H9 (cell line): ENCODE measurements around the gene SEMA3F. TPM values are rescaled to one million over a fixed set of nuclear protein-coding genes. Genes with fewer than 3 reads are reported as not detected.

ENCODE experiments used
- DNase-seq: peaks from one replicate; pipeline ENCODE4 v3.0.0-alpha.2; 2017
- H2AFZ ChIP-seq: one replicate; pipeline ENCODE4 v1.6.1; 2013; ENCODE audit warnings: mild to moderate bottlenecking, low read length, control low read depth, moderate library complexity
- H2AK5ac ChIP-seq: 2 replicates; pipeline ENCODE4 v1.6.1; 2013; ENCODE audit warnings: low read length, control low read depth, mixed read lengths; ENCODE audit not compliant: insufficient read length
- H2BK120ac ChIP-seq: one replicate; pipeline ENCODE4 v1.6.1; 2013; ENCODE audit warnings: low read depth, mild to moderate bottlenecking, low read length, control low read depth, inconsistent platforms; ENCODE audit not compliant: poor library complexity, severe bottlenecking
- H2BK12ac ChIP-seq: 2 replicates; pipeline ENCODE4 v1.6.1; 2013; ENCODE audit warnings: low read length, control low read depth, mixed read lengths, low read depth; ENCODE audit not compliant: insufficient read length
- H2BK15ac ChIP-seq: 2 replicates; pipeline ENCODE4 v1.6.1; 2013; ENCODE audit warnings: low read depth, low read length, control low read depth
- H2BK20ac ChIP-seq: one replicate; pipeline ENCODE4 v1.6.1; 2013; ENCODE audit warnings: low read depth, mild to moderate bottlenecking, low read length, control low read depth, inconsistent platforms; ENCODE audit not compliant: poor library complexity, severe bottlenecking
- H2BK5ac ChIP-seq: 2 replicates; pipeline ENCODE4 v1.6.1; 2013; ENCODE audit warnings: low read length, control low read depth, mixed read lengths; ENCODE audit not compliant: insufficient read length
- H3K14ac ChIP-seq: 2 replicates; pipeline ENCODE4 v1.6.1; 2013; ENCODE audit warnings: low read length, control low read depth; ENCODE audit not compliant: insufficient read depth
- H3K18ac ChIP-seq: 2 replicates; pipeline ENCODE4 v1.6.1; 2013; ENCODE audit warnings: low read depth, mild to moderate bottlenecking, mixed read lengths, low read length, control low read depth; ENCODE audit not compliant: insufficient read length
- H3K23ac ChIP-seq: 2 replicates; pipeline ENCODE4 v1.6.1; 2013; ENCODE audit warnings: low read length, control low read depth, mixed read lengths, low read depth; ENCODE audit not compliant: insufficient read length
- H3K23me2 ChIP-seq: 2 replicates; pipeline ENCODE4 v1.6.1; 2013; ENCODE audit warnings: low read depth, mild to moderate bottlenecking, mixed read lengths, low read length, control low read depth; ENCODE audit not compliant: insufficient read length, poor library complexity, severe bottlenecking
- H3K27ac ChIP-seq: 2 replicates; pipeline ENCODE4 v1.5.1; 2013; ENCODE audit warnings: low read length, control low read depth, mixed read lengths, low read depth; ENCODE audit not compliant: insufficient read length
- H3K27me3 ChIP-seq: 2 replicates; pipeline ENCODE4 v1.6.1; 2013; ENCODE audit warnings: low read length, control low read depth, inconsistent platforms; ENCODE audit not compliant: insufficient read depth
- H3K4ac ChIP-seq: 2 replicates; pipeline ENCODE4 v1.6.1; 2013; ENCODE audit warnings: low read depth, mild to moderate bottlenecking, control low read depth, inconsistent platforms, low read length, moderate library complexity
- H3K4me1 ChIP-seq: 2 replicates; pipeline ENCODE4 v1.6.1; 2013; ENCODE audit warnings: low read length, control low read depth, inconsistent platforms; ENCODE audit not compliant: insufficient read depth
- H3K4me2 ChIP-seq: 2 replicates; pipeline ENCODE4 v1.6.1; 2013; ENCODE audit warnings: low read length, control low read depth, mixed read lengths; ENCODE audit not compliant: insufficient read length, insufficient read depth
- H3K56ac ChIP-seq: 2 replicates; pipeline ENCODE4 v1.6.1; 2013; ENCODE audit warnings: low read depth, mild to moderate bottlenecking, mixed read lengths, low read length, control low read depth; ENCODE audit not compliant: insufficient read length
- H3K79me1 ChIP-seq: 2 replicates; pipeline ENCODE4 v1.6.1; 2013; ENCODE audit warnings: low read depth, mild to moderate bottlenecking, moderate library complexity, low read length, control low read depth, inconsistent platforms; ENCODE audit not compliant: insufficient read depth, poor library complexity, severe bottlenecking
- H3K79me2 ChIP-seq: 2 replicates; pipeline ENCODE4 v1.6.1; 2013; ENCODE audit warnings: low read length, control low read depth, inconsistent platforms; ENCODE audit not compliant: insufficient read depth
- H3K9ac ChIP-seq: 2 replicates; pipeline ENCODE4 v1.6.1; 2013; ENCODE audit warnings: low read length, control low read depth, mixed read lengths; ENCODE audit not compliant: insufficient read length; ENCODE audit errors: extremely low read depth
- H3K9me3 ChIP-seq: one replicate; pipeline ENCODE4 v1.6.1; 2013; ENCODE audit warnings: low read depth, low read length, inconsistent platforms; ENCODE audit not compliant: control insufficient read depth
- H3T11ph ChIP-seq: one replicate; pipeline ENCODE4 v1.6.1; 2013; ENCODE audit warnings: mild to moderate bottlenecking, low read length, control low read depth, inconsistent platforms
- H4K20me1 ChIP-seq: one replicate; pipeline ENCODE4 v1.6.1; 2013; ENCODE audit not compliant: control insufficient read depth, insufficient read length, insufficient read depth
- H4K5ac ChIP-seq: 2 replicates; pipeline ENCODE4 v1.6.1; 2013; ENCODE audit warnings: low read depth, mild to moderate bottlenecking, mixed read lengths, low read length, control low read depth; ENCODE audit not compliant: insufficient read length
- H4K8ac ChIP-seq: replicated peaks from 2 replicates; pipeline ENCODE4 v1.6.1; 2013; ENCODE audit warnings: low read length, control low read depth, mixed read lengths, low read depth; ENCODE audit not compliant: insufficient read length
- H4K91ac ChIP-seq: 2 replicates; pipeline ENCODE4 v1.6.1; 2013; ENCODE audit warnings: low read depth, mild to moderate bottlenecking, moderate library complexity, mixed read lengths, low read length, control low read depth; ENCODE audit not compliant: insufficient read length
- H3K27ac Mint-ChIP-seq, 3 experiments: 2 replicates in 2 of 3; 3 replicates in 1 of 3; pipeline ENCODE4 v1.8.0; 2020 to 2021; ENCODE audit warnings: mixed read lengths in 3 of 3, mild to moderate bottlenecking in 1 of 3, moderate library complexity in 1 of 3
- H3K27me3 Mint-ChIP-seq: 2 replicates; pipeline ENCODE4 v1.8.0; 2021; ENCODE audit warnings: low read depth, mild to moderate bottlenecking, moderate library complexity, mixed read lengths
- H3K36me3 Mint-ChIP-seq, 3 experiments: 2 replicates in 2 of 3; 3 replicates in 1 of 3; pipeline ENCODE4 v1.8.0; 2020 to 2021; ENCODE audit warnings: low read depth in 3 of 3, mixed read lengths in 3 of 3; ENCODE audit not compliant: insufficient read depth in 1 of 3
- H3K4me1 Mint-ChIP-seq, 2 experiments: 2 replicates each; pipeline ENCODE4 v1.8.0; 2020; ENCODE audit warnings: mixed read lengths in 2 of 2
- H3K4me3 Mint-ChIP-seq, 2 experiments: 2 replicates in 1 of 2; 3 replicates in 1 of 2; pipeline ENCODE4 v1.8.0; 2020 to 2021; ENCODE audit warnings: mild to moderate bottlenecking in 2 of 2, mixed read lengths in 2 of 2, moderate library complexity in 1 of 2
- H3K9me3 Mint-ChIP-seq, 2 experiments: 2 replicates in 1 of 2; 3 replicates in 1 of 2; pipeline ENCODE4 v1.8.0; 2020; ENCODE audit warnings: mild to moderate bottlenecking in 2 of 2, mixed read lengths in 2 of 2, moderate library complexity in 1 of 2
- WGBS: extraction: QIAGEN DNeasy Blood & Tissue Kit; methylation state at CpG from one replicate; pipeline ENCODE4 v1.1.7; 2013; ENCODE audit warnings: missing lambda C conversion rate, low lambda C conversion rate, mixed read lengths; ENCODE audit not compliant: insufficient read length; ENCODE audit errors: extremely low coverage; 5-methylcytosine and 5-hydroxymethylcytosine counted together
- total RNA-seq: library from RNA; stranded (reverse); gene quantifications from 2 replicates; pipeline ENCODE4 v1.2.1, GENCODE V29; 2021
- TF ChIP-seq, protein P1 (sequence below): fragments of 200-600 bp; sonication (generic); conservative IDR thresholded peaks from 3 replicates; pipeline ENCODE4 v1.8.0; 2021; ENCODE audit warnings: antibody characterized with exemption, mild to moderate bottlenecking

SEMA3F gene
- total RNA-seq, 1 experiment from 2014 or later: 14.3 TPM

- H3T11ph ChIP-seq: no peak overlapping the region
- no peak overlapping the region for H4K8ac ChIP-seq
- no peak overlapping the region for H3K4me2 ChIP-seq
- WGBS: no CpG with 5 or more reads among the region's 7 CpGs
- H3K9ac ChIP-seq: no peak overlapping the region
- H3K4me1 ChIP-seq: no peaks in the 10 kb centered on the region
- H2BK12ac ChIP-seq: no peak overlapping the region
- H2BK120ac ChIP-seq: no peak overlapping the region
- H4K5ac ChIP-seq: no peak overlapping the region
- H3K4me3 Mint-ChIP-seq: no peak overlapping the region
- H2BK20ac ChIP-seq: no peak overlapping the region
- H3K23ac ChIP-seq: no peak overlapping the region
- H3K18ac ChIP-seq: no peak overlapping the region
- no peaks in the 10 kb centered on the region for H3K9me3 Mint-ChIP-seq
- H4K20me1 ChIP-seq: no peaks in the 10 kb centered on the region
- no peak for DNase-seq
- no peak overlapping the region for H3K27ac ChIP-seq
- H2BK5ac ChIP-seq: no peak overlapping the region
- no peak overlapping the region for H2AK5ac ChIP-seq
- TF ChIP-seq, protein P1, sequence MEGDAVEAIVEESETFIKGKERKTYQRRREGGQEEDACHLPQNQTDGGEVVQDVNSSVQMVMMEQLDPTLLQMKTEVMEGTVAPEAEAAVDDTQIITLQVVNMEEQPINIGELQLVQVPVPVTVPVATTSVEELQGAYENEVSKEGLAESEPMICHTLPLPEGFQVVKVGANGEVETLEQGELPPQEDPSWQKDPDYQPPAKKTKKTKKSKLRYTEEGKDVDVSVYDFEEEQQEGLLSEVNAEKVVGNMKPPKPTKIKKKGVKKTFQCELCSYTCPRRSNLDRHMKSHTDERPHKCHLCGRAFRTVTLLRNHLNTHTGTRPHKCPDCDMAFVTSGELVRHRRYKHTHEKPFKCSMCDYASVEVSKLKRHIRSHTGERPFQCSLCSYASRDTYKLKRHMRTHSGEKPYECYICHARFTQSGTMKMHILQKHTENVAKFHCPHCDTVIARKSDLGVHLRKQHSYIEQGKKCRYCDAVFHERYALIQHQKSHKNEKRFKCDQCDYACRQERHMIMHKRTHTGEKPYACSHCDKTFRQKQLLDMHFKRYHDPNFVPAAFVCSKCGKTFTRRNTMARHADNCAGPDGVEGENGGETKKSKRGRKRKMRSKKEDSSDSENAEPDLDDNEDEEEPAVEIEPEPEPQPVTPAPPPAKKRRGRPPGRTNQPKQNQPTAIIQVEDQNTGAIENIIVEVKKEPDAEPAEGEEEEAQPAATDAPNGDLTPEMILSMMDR: no peak
- H3K4ac ChIP-seq: no peak overlapping the region
- no peaks in the 10 kb centered on the region for H3K23me2 ChIP-seq
- H2AFZ ChIP-seq: no peak overlapping the region
- no peak overlapping the region for H3K14ac ChIP-seq
- H3K27me3 Mint-ChIP-seq: peaks cover 19% of the 10 kb centered on the region
- no peak overlapping the region for H3K56ac ChIP-seq
- no peak overlapping the region for H2BK15ac ChIP-seq
- peaks cover 4 to 11% of the 10 kb centered on the region in 2 experiments; a peak in 3 of 4 replicates for H3K4me1 Mint-ChIP-seq
- no peaks in the 10 kb centered on the region for H3K79me1 ChIP-seq
- H3K27ac Mint-ChIP-seq: no peak overlapping the region
- no peaks in the 10 kb centered on the region; the same call in 1 of the 2 replicates for H3K27me3 ChIP-seq
- no peak overlapping the region for H4K91ac ChIP-seq
- H3K36me3 Mint-ChIP-seq: peaks cover 3 to 10% (median 4%) of the 10 kb centered on the region in 3 experiments; a peak in 5 of 7 replicates
- H3K9me3 ChIP-seq: no peaks in the 10 kb centered on the region
- no peaks in the 10 kb centered on the region for H3K79me2 ChIP-seq
These were observed 34.9 kb downstream of the SEMA3F start for GRCh38 chr3:50189989-50190388.
